HL-60 (cell line): ENCODE measurements around the gene CCDC127.

ENCODE experiments used
- DNase-seq, 2 experiments: peaks; one replicate each; pipeline ENCODE4 v3.0.0-alpha.2; 2010 to 2020; ENCODE audit warnings: low read depth in 1 of 2, low spot score in 1 of 2
- H3K27ac ChIP-seq: fragments of 250-450 bp; sonication (Bioruptor Pico); replicated peaks from 2 replicates; pipeline ENCODE4 v1.5.1; 2020; ENCODE audit warnings: mild to moderate bottlenecking, moderate library complexity
- H3K27me3 ChIP-seq: fragments of 250-450 bp; sonication (Bioruptor Pico); 2 replicates; pipeline ENCODE4 v1.5.1; 2021; ENCODE audit warnings: mild to moderate bottlenecking, moderate library complexity; ENCODE audit not compliant: insufficient read depth, poor library complexity, severe bottlenecking
- H3K4me3 ChIP-seq: replicated peaks from 2 replicates; pipeline ENCODE4 v1.5.1; 2011; ENCODE audit warnings: mild to moderate bottlenecking, control low read depth, low read length; ENCODE audit not compliant: insufficient read depth
- GABPA ChIP-seq: IDR thresholded peaks from 2 replicates; pipeline ENCODE4 v1.6.1; 2012; ENCODE audit warnings: low read depth
- POLR2AphosphoS5 ChIP-seq: IDR thresholded peaks from 2 replicates; pipeline ENCODE4 v1.6.1; 2012; ENCODE audit warnings: low read depth
- REST ChIP-seq: IDR thresholded peaks from 2 replicates; pipeline ENCODE4 v1.6.1; 2012; ENCODE audit warnings: low read depth; ENCODE audit not compliant: insufficient replicate concordance
- SPI1 ChIP-seq: IDR thresholded peaks from 2 replicates; pipeline ENCODE4 v1.6.1; 2012; ENCODE audit warnings: low read depth, mild to moderate bottlenecking, borderline replicate concordance
- TF ChIP-seq, protein P1 (sequence below): IDR thresholded peaks from one replicate; pipeline ENCODE4 v1.5.1; 2011; ENCODE audit warnings: low read length, control low read depth, inconsistent platforms; ENCODE audit not compliant: insufficient read depth

CCDC127 gene

GRCh38 chr5:160921-161802 is 56.8 kb downstream of the CCDC127 start:
- peaks cover 16% of the 10 kb centered on the region for H3K27me3 ChIP-seq
- H3K27ac ChIP-seq, result no peak overlapping the region
- TF ChIP-seq POLR2AphosphoS5 (no peak), SPI1 (no peak), REST (no peak), GABPA (no peak)
- TF ChIP-seq, protein P1, sequence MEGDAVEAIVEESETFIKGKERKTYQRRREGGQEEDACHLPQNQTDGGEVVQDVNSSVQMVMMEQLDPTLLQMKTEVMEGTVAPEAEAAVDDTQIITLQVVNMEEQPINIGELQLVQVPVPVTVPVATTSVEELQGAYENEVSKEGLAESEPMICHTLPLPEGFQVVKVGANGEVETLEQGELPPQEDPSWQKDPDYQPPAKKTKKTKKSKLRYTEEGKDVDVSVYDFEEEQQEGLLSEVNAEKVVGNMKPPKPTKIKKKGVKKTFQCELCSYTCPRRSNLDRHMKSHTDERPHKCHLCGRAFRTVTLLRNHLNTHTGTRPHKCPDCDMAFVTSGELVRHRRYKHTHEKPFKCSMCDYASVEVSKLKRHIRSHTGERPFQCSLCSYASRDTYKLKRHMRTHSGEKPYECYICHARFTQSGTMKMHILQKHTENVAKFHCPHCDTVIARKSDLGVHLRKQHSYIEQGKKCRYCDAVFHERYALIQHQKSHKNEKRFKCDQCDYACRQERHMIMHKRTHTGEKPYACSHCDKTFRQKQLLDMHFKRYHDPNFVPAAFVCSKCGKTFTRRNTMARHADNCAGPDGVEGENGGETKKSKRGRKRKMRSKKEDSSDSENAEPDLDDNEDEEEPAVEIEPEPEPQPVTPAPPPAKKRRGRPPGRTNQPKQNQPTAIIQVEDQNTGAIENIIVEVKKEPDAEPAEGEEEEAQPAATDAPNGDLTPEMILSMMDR, result no peak
- no peak for DNase-seq
- no peak overlapping the region for H3K4me3 ChIP-seq

GRCh38 chr5:160173-160510 is 57.8 kb downstream of the CCDC127 start:
- DNase-seq, result no peak
- H3K27ac ChIP-seq, result no peak overlapping the region
- TF ChIP-seq REST, result no peak
- no peak for TF ChIP-seq GABPA
- TF ChIP-seq, protein P1, result no peak
- no peak for TF ChIP-seq POLR2AphosphoS5
- TF ChIP-seq SPI1, result no peak
- peaks cover 16% of the 10 kb centered on the region for H3K27me3 ChIP-seq
- H3K4me3 ChIP-seq, result no peak overlapping the region

DNA sequence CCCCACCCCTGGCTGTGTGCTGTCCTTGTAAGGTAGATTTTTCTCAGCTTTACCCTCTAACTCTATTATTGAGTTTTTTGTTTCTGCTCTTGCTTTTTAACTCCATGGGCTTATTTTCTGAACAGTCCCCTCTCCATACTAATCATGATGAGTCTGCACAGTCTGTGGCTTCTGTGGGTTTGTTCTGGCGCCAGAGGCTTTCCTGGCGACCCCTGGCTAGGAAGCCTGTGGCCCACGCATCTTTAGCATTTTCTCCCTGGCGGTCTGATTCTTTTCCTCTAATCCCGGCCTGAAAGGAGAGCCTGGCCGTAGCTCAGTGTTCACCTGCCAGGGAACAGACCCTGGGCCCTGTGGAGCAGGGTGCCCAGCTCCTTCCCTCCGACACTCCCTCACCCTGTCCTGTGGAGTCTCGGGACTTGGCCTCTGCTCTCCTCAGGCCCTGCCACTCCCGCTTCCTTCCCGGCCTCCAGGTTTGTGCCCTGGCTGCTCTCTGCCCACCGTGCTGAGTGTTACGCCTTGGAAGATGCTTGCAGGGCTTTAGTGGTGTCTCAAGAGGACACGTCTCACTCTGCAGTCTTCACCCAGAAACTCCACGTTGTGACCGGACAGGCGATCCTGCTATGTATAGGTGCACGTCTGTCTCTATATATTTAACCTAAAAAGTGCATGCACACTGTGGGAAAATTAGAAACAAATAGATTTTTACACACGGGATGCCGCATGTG is 58.3 kb downstream of the CCDC127 start:
- no peak overlapping the region for H3K27ac ChIP-seq
- no peak for DNase-seq
- H3K4me3 ChIP-seq, result no peak overlapping the region

More for the DNA sequence above, 58.3 kb downstream of the CCDC127 start:
- H3K27me3 ChIP-seq, result peaks cover 16% of the 10 kb centered on the region
- TF ChIP-seq GABPA, result no peak
- no peak for TF ChIP-seq REST
- TF ChIP-seq SPI1, result no peak
- TF ChIP-seq, protein P1, result no peak
- TF ChIP-seq POLR2AphosphoS5, result no peak
